NT2/D1 (cell line): ENCODE measurements around the gene HK2.

Experiments used
- SUZ12 ChIP-seq: IDR thresholded peaks from 2 replicates; pipeline ENCODE4 v1.6.1; 2011; ENCODE audit not compliant: insufficient read length, insufficient read depth; ENCODE audit errors: extremely low read depth
- YY1 ChIP-seq: IDR thresholded peaks from 2 replicates; pipeline ENCODE4 v1.6.1; 2011; ENCODE audit not compliant: insufficient read length, insufficient read depth
- ZNF274 ChIP-seq: IDR thresholded peaks from 2 replicates; pipeline ENCODE4 v1.6.1; 2011; ENCODE audit warnings: mild to moderate bottlenecking, low read depth, low read length

GRCh38 chr2:74889159-74889558 lies 55.2 kb downstream of the HK2 start:
- TF ChIP-seq YY1 (no peak), ZNF274 (no peak), SUZ12 (no peak)
